Ishikawa (cell line): Measurements from ENCODE around the gene JPH4.

Source experiments
- CEBPB ChIP-seq: IDR thresholded peaks from 2 replicates; pipeline ENCODE4 v1.6.1; 2012
- CREB1 ChIP-seq: IDR thresholded peaks from 2 replicates; pipeline ENCODE4 v1.6.1; 2012; ENCODE audit warnings: low read depth
- EGR1 ChIP-seq: IDR thresholded peaks from 2 replicates; pipeline ENCODE4 v1.6.1; 2012
- EP300 ChIP-seq: IDR thresholded peaks from 2 replicates; pipeline ENCODE4 v1.6.1; 2012; ENCODE audit warnings: borderline replicate concordance
- FOXM1 ChIP-seq: IDR thresholded peaks from 2 replicates; pipeline ENCODE4 v1.6.1; 2012; ENCODE audit warnings: low read depth, borderline replicate concordance
- NFIC ChIP-seq: IDR thresholded peaks from 2 replicates; pipeline ENCODE4 v1.6.1; 2012
- RAD21 ChIP-seq: IDR thresholded peaks from 2 replicates; pipeline ENCODE4 v1.6.1; 2012; ENCODE audit warnings: low read depth
- TAF1 ChIP-seq: IDR thresholded peaks from 2 replicates; pipeline ENCODE4 v1.6.1; 2012; ENCODE audit warnings: low read depth, mild to moderate bottlenecking
- TCF12 ChIP-seq: IDR thresholded peaks from 2 replicates; pipeline ENCODE4 v1.6.1; 2012; ENCODE audit warnings: low read depth
- TEAD4 ChIP-seq: IDR thresholded peaks from 2 replicates; pipeline ENCODE4 v1.6.1; 2012
- USF1 ChIP-seq: IDR thresholded peaks from 2 replicates; pipeline ENCODE4 v1.6.1; 2012
- YY1 ChIP-seq: IDR thresholded peaks from 2 replicates; pipeline ENCODE4 v1.6.1; 2012; ENCODE audit warnings: low read depth
- ZBTB7A ChIP-seq: IDR thresholded peaks from 2 replicates; pipeline ENCODE4 v1.6.1; 2012; ENCODE audit warnings: low read depth
- TF ChIP-seq, protein P1 (sequence below): IDR thresholded peaks from 2 replicates; pipeline ENCODE4 v1.6.1; 2012
- TF ChIP-seq, protein P2 (sequence below): IDR thresholded peaks from 2 replicates; pipeline ENCODE4 v1.6.1; 2012; ENCODE audit warnings: low read depth, mild to moderate bottlenecking

Gene JPH4

DNA sequence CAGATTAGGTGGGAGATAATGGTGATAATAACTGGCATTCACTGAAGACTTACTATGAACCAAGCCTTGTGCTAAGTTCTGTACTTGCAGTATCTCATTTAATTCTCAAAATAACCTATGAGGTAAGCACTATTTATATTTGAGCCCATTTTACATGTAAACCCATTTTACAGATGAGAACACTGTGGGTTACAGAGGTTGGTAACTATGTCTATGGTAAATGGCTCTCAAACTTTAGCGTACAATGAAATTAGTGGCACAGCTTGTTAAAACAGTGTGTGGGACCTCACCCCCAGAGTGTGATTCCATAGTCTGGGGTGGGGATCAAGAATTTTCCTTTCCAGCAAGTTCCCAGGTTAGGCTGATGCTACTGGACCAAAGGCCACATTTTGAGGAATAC is 22.2 kb upstream of the JPH4 start:
- no peak for TF ChIP-seq CEBPB
- TF ChIP-seq EGR1: no peak
- no peak for TF ChIP-seq EP300
- TF ChIP-seq, protein P1, sequence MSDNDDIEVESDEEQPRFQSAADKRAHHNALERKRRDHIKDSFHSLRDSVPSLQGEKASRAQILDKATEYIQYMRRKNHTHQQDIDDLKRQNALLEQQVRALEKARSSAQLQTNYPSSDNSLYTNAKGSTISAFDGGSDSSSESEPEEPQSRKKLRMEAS: no peak
- no peak for TF ChIP-seq NFIC
- TF ChIP-seq FOXM1: no peak
- TF ChIP-seq, protein P2, sequence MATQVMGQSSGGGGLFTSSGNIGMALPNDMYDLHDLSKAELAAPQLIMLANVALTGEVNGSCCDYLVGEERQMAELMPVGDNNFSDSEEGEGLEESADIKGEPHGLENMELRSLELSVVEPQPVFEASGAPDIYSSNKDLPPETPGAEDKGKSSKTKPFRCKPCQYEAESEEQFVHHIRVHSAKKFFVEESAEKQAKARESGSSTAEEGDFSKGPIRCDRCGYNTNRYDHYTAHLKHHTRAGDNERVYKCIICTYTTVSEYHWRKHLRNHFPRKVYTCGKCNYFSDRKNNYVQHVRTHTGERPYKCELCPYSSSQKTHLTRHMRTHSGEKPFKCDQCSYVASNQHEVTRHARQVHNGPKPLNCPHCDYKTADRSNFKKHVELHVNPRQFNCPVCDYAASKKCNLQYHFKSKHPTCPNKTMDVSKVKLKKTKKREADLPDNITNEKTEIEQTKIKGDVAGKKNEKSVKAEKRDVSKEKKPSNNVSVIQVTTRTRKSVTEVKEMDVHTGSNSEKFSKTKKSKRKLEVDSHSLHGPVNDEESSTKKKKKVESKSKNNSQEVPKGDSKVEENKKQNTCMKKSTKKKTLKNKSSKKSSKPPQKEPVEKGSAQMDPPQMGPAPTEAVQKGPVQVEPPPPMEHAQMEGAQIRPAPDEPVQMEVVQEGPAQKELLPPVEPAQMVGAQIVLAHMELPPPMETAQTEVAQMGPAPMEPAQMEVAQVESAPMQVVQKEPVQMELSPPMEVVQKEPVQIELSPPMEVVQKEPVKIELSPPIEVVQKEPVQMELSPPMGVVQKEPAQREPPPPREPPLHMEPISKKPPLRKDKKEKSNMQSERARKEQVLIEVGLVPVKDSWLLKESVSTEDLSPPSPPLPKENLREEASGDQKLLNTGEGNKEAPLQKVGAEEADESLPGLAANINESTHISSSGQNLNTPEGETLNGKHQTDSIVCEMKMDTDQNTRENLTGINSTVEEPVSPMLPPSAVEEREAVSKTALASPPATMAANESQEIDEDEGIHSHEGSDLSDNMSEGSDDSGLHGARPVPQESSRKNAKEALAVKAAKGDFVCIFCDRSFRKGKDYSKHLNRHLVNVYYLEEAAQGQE: no peak

DNA sequence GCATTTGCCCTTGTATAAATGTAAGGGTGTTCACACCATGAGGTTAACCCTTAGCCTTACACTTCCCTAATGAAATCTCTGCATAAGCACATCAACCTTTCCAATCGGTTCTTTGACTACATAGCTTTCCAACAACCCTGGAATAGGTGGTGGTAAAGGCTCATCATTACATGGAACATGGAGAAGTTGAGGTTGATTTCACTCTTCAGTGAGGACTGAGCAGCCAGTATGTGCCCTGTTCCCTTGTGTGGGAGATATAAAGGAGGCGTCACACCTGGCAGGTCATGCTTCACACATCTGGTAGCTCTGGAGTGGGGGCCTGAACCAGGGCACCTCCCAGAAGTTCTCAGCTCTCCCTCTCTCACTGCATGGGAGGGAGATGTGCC is 21.7 kb upstream of the JPH4 start:
- no peak for TF ChIP-seq CEBPB
- no peak for TF ChIP-seq YY1
- no peak for TF ChIP-seq EGR1
- no peak for TF ChIP-seq USF1
- TF ChIP-seq, protein P1: no peak
- TF ChIP-seq ZBTB7A: no peak
- TF ChIP-seq CREB1: no peak
- TF ChIP-seq EP300: no peak
- no peak for TF ChIP-seq RAD21
- no peak for TF ChIP-seq TAF1
- TF ChIP-seq, protein P2: no peak
- TF ChIP-seq TCF12: no peak
- TF ChIP-seq FOXM1: no peak
- TF ChIP-seq NFIC: no peak
- TF ChIP-seq TEAD4: no peak

GRCh38 chr14:23590198-23590597 is 11.6 kb upstream of the JPH4 start:
- no peak for TF ChIP-seq EP300
- TF ChIP-seq TAF1: no peak
- TF ChIP-seq USF1: no peak
- no peak for TF ChIP-seq RAD21
- TF ChIP-seq EGR1: no peak

DNA sequence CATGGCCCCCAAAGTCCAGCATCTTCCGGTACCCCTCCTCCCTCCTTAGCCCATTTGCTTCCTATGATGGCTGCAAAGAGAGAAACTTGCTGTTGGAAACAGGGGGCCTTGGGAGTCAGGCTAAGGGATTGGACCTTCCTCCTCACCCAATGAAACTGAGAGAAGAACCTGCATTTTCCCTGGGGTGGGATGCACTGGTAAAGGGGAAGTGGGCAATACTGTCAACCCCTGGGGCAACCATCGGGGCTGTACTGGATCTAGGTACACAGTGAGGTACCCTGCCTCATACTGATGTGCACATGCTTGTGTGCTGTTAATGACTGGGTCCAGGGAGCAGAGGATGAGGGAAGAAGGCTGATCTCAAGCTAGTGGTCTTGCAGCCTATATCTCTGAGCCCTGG is 11.0 kb upstream of the JPH4 start:
- TF ChIP-seq YY1: no peak
- no peak for TF ChIP-seq NFIC
- TF ChIP-seq TAF1: no peak
- no peak for TF ChIP-seq EP300
- TF ChIP-seq CEBPB: no peak
- TF ChIP-seq, protein P1: no peak
- no peak for TF ChIP-seq EGR1
- no peak for TF ChIP-seq CREB1

GRCh38 chr14:23588884-23589598 is 10.5 kb upstream of the JPH4 start:
- TF ChIP-seq RAD21 (peak; percentile 78), ZBTB7A (peak; percentile 53; the same call in 1 of the 2 replicates), FOXM1 (no peak), TCF12 (no peak), NFIC (peak; percentile 82)

- TF ChIP-seq NFIC: no peak
- TF ChIP-seq TEAD4: no peak
- no peak for TF ChIP-seq USF1
- no peak for TF ChIP-seq YY1
- no peak for TF ChIP-seq TAF1
- no peak for TF ChIP-seq RAD21
- TF ChIP-seq EGR1: no peak
- no peak for TF ChIP-seq EP300
- TF ChIP-seq ZBTB7A: no peak
- TF ChIP-seq, protein P2: no peak
These were observed 4.5 kb upstream of the JPH4 start for GRCh38 chr14:23582906-23583760.
